Heart left ventricle (tissue), 16 donors: Measurements from ENCODE around the gene PSTPIP1. TPM values are rescaled to one million over a fixed set of nuclear protein-coding genes. Genes with fewer than 3 reads are reported as not detected.

Experiments used
- ATAC-seq, 4 donors: fragments of 200-7000 bp; cut with Tn5 transposase; one replicate each; pipeline ENCODE4 v1.9.1; 2020 to 2022; ENCODE audit warnings: moderate library complexity in 4 of 4, mild to moderate bottlenecking in 3 of 4, moderate number of reproducible peaks in 1 of 4
- DNase-seq, 5 donors: peaks; one replicate each; pipeline ENCODE4 v3.0.0-alpha.2; 2020
- H3K27ac ChIP-seq, 12 donors: fragments of 200-600 bp; sonication (generic) in 4 of 12; one replicate each; pipeline versions ENCODE4 v1.5.0 to v1.8.0; 2016 to 2022; ENCODE audit warnings: mild to moderate bottlenecking in 2 of 12
- H3K27me3 ChIP-seq, 9 donors: fragments of 200-600 bp; sonication (generic) in 2 of 9; one replicate each; pipeline versions ENCODE4 v1.5.1 to v1.8.0; 2016 to 2022; ENCODE audit warnings: mild to moderate bottlenecking in 3 of 9
- H3K36me3 ChIP-seq, 9 donors: fragments of 200-600 bp; sonication (generic) in 2 of 9; one replicate each; pipeline versions ENCODE4 v1.5.0 to v1.8.0; 2018 to 2022; ENCODE audit warnings: mild to moderate bottlenecking in 2 of 9
- H3K4me1 ChIP-seq, 12 donors: fragments of 200-600 bp; sonication (generic) in 4 of 12; one replicate each; pipeline versions ENCODE4 v1.5.0 to v1.8.0; 2016 to 2022; ENCODE audit warnings: mild to moderate bottlenecking in 3 of 12
- H3K4me3 ChIP-seq, 12 donors: fragments of 200-600 bp; sonication (generic) in 4 of 12; one replicate each; pipeline versions ENCODE4 v1.5.0 to v1.8.0; 2017 to 2022; ENCODE audit warnings: mild to moderate bottlenecking in 9 of 12, moderate library complexity in 4 of 12
- H3K9me3 ChIP-seq, 12 donors: fragments of 200-600 bp; sonication (generic) in 4 of 12; one replicate each; pipeline versions ENCODE4 v1.5.0 to v1.8.0; 2016 to 2022; ENCODE audit warnings: mild to moderate bottlenecking in 1 of 12
- POLR2A ChIP-seq, 2 donors: fragments of 450-650 bp; IDR thresholded peaks; one replicate each; pipeline ENCODE4 v1.6.1; 2017; ENCODE audit warnings: antibody characterized with exemption in 2 of 2, mild to moderate bottlenecking in 2 of 2, moderate library complexity in 2 of 2
- WGBS, 4 donors: extraction: QIAGEN DNeasy Blood & Tissue Kit in 2 of 4; methylation state at CpG; one replicate each; pipeline versions ENCODE4 v1.1.5 to v1.1.7; 2013 to 2018; 5-methylcytosine and 5-hydroxymethylcytosine counted together
- intact Hi-C, 10 donors: fragments of 100-400 bp; cut with DNase I; formaldehyde crosslinking; loops; one replicate each; pipeline versions ENCODE4 v1.11.1 to v1.14.2; 2022
- polyA plus RNA-seq, 2 donors: library from polyadenylated mRNA; stranded (reverse); fragments of 200-250 nt; gene quantifications; one replicate each; pipeline ENCODE4 v1.2.3, GENCODE V29; 2013
- total RNA-seq, 9 donors: library from RNA; depleted of rRNA in 2 of 9; stranded (reverse); fragments of >200 nt in 2 of 9; fragmentation: NEBNext Ultra II Directional in 3 of 9; extraction: Animal tissue kit (Norgen Biotek cat#: 25700) in 3 of 9; gene quantifications; one replicate each; pipeline versions ENCODE4 v1.1.0 to v1.2.4, GENCODE V29; 2016 to 2023
- TF ChIP-seq, protein P1 (sequence below), 12 donors: fragments of 200-600 bp; sonication (generic) in 4 of 12; IDR thresholded peaks; one replicate each; pipeline versions ENCODE4 v1.5.0 to v1.8.0; 2018 to 2022; ENCODE audit warnings: antibody characterized with exemption in 12 of 12, mild to moderate bottlenecking in 5 of 12
- donor health status: ischemic (EF 13 %, LVEDD 7.1; RV severe dilation, severe dysfunction).
- donor health status: healthy with polysubstance abuse.
- donor health status: DM: no; HTN: yes; CAD: no.
- donor health status: DM: no; HTN: no; CAD: no.
- donor health status: ischemic (EF 25% LVEDD 6.9; RV normal size, moderate dysfunction).
- donor health status: ischemic (EF 25% LVEDD 5.7; RV mildly dilated, moderate dysfunction).
- donor health status: healthy.
- donor health status: DM: yes; HTN: yes; CAD: no.
- donor health status: ischemic (EF 35%, LVEDD 5.7; RV mildly dilated, moderate dysfunction).
- donor health status: nonischemic (EF 11% LVEDD 7.7; RV severe dilation, severe dysfunction).
- donor health status: DM: yes; HTN: yes; CAD: no.
- donor health status: PGD.
- donor health status: ischemic (EF 29% LVEDD 5.4; RV normal size, mild dysfunction).
- donor health status: nonischemic (EF 23%, LVEDD 6.1; RV moderate dilation, normal function).

The PSTPIP1 gene
- total and polyA plus RNA-seq, 11 donors = 1.3 to 17.2 (median 2.9) TPM

DNA sequence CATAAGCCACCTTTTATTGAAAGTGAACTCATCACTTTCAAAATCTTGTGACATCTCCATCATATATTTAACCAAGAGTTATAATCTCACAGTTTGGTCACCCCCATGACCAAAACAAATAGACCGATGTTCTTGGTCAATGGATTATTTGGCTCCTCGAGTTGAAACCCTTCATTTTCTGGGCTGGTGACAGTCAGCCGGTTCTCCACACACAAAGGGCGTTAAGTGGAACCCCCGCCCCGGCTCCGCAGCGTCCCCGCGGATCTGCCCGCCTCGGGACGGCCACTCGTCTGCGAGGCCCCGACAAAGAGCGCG is 75.2 kb downstream of the PSTPIP1 start:
- intact Hi-C loops = no loop called here
- no peaks in the 10 kb centered on the region for H3K9me3 ChIP-seq
- peak overlapping the region; percentile 26 to 96 (median 90) for H3K27ac ChIP-seq
- H3K4me3 ChIP-seq = peak overlapping the region; percentile 60 to 95 (median 78)
- 0 to 1% (median 0%) methylated on average over 10 to 18 of the region's 18 CpGs for WGBS, 4 donors
- ATAC-seq = no peak
- TF ChIP-seq, protein P1, sequence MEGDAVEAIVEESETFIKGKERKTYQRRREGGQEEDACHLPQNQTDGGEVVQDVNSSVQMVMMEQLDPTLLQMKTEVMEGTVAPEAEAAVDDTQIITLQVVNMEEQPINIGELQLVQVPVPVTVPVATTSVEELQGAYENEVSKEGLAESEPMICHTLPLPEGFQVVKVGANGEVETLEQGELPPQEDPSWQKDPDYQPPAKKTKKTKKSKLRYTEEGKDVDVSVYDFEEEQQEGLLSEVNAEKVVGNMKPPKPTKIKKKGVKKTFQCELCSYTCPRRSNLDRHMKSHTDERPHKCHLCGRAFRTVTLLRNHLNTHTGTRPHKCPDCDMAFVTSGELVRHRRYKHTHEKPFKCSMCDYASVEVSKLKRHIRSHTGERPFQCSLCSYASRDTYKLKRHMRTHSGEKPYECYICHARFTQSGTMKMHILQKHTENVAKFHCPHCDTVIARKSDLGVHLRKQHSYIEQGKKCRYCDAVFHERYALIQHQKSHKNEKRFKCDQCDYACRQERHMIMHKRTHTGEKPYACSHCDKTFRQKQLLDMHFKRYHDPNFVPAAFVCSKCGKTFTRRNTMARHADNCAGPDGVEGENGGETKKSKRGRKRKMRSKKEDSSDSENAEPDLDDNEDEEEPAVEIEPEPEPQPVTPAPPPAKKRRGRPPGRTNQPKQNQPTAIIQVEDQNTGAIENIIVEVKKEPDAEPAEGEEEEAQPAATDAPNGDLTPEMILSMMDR (IDR thresholded peaks at IDR 0.05) = no peak
- TF ChIP-seq POLR2A (IDR thresholded peaks at IDR 0.05) = no peak
- H3K36me3 ChIP-seq = no peaks in the 10 kb centered on the region
- no peaks in the 10 kb centered on the region for H3K27me3 ChIP-seq
- DNase-seq = no peak
- peaks cover 0 to 48% (median 29%) of the 10 kb centered on the region in 12 donors for H3K4me1 ChIP-seq

DNA sequence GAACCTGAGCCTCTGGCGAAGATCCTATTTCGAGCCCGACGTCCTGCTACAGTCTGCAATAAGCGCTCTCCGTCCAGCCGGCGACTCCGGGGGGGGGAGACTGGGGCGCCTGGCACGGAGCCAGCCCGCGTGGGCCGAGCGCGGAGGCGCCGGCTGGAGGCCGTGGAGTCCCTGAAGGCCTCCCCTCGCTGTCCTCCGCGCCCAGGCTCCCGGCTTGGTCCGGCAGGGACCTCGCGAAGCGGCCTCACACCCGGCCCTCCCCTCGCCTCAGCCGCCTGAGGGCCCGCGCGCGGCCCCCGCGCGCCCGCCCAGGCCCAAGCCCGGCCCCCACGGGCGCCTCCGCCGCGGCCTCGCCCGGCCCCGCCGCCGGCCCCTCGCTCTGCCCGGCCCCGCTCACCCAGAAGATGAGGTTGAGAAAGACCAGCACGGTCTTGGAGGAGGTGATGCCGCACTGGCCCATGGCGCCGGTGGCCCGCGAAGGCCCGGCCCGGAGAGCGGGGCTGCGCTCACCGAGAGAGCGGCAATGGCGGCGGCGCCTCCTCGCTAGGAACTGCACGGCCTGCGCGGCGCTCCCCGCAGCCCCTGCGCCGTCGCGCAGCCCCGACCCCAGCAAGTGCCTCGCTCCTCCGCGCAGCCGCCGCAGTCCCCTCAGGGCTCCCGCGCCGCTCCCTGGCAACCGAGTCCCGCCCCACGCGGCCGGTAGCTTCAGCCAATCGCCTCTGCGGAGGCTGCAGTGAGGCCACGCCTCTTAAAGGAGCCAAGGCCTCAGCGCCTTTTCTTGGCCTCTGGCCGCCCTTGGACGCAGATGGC is 75.8 kb downstream of the PSTPIP1 start, which contains the start of gene TSPAN3:
Gene TSPAN3, minus strand, starts transcription at position 615 of the 810 bp plus-strand sequence. Its CDS starts 155 bp downstream, at position 460.
- no peaks in the 10 kb centered on the region for H3K27me3 ChIP-seq
- TF ChIP-seq, protein P1 (IDR thresholded peaks at IDR 0.05) = no peak
- TF ChIP-seq POLR2A (IDR thresholded peaks at IDR 0.05) = peak; percentile 43 to 91
- intact Hi-C loops = no loop called here
- no peaks in the 10 kb centered on the region for H3K9me3 ChIP-seq
- H3K36me3 ChIP-seq = no peaks in the 10 kb centered on the region
- 0 to 1% (median 1%) methylated on average over 22 to 97 of the region's 97 CpGs for WGBS, 4 donors
- DNase-seq = peak; percentile 94 to 97 (median 95)
- peak within 1 kb of the TSS; percentile 26 to 96 (median 90) for H3K27ac ChIP-seq
- peak within 1 kb of the TSS; percentile 60 to 95 (median 78) for H3K4me3 ChIP-seq
- ATAC-seq = peak; percentile 97 to 98 (median 98)
- H3K4me1 ChIP-seq = peaks cover 0 to 43% (median 29%) of the 10 kb centered on the region in 12 donors

DNA sequence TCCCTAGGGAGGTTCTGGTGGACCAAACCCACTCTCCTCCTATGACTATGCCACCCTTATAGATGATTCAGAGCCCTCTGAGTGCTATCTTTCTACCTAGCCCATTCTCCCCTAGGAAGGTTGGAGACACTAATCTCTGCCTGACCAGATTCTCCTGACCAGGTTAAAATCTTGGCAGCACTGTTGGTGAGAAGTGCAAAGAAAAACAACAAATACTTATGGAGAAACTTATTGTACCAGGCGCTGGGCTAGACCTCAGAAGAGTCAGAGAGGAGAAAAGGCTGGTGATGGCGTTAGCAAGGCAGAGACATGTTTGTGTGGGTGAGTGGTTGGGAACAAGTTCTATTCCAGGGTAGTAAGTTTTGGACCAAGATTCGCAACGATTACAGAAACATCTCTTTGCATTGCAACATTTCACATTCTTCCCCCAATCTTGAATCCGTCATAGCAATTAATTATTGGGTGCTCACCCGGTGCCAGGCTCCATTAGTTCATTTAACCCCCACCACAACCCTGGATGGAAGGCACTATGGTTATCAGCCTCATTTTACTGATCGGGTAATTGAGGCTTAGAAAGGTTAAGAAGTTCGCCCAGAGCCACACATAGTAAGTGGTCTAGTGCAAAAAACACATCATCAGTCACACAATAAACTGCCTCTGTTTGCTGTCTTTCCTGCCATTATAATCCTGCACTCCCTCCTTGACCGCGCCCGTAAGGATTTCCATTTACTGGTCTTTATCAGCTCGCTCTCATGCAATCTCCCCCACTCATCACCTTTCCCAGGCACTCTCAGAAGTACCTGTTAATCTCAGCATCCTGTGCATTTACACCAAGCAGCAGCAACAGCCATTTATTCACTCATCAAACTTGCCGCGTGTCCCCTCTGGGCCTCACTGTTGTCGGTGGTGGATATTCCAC is 76.6 kb downstream of the PSTPIP1 start:
- Histone ChIP-seq H3K27ac (peak overlapping the region in 11 of 12 donors; percentile 69 to 96 (median 90)), H3K4me3 (peak overlapping the region in 11 of 12 donors; percentile 60 to 95 (median 79)), H3K36me3 (no peaks in the 10 kb centered on the region), H3K27me3 (no peaks in the 10 kb centered on the region), H3K9me3 (no peaks in the 10 kb centered on the region), H3K4me1 (peaks cover 0 to 41% (median 29%) of the 10 kb centered on the region in 12 donors)
- DNase-seq (no peak), ATAC-seq (no peak)
- intact Hi-C loops = no loop called here
- no peak for TF ChIP-seq POLR2A (IDR thresholded peaks at IDR 0.05)
- TF ChIP-seq, protein P1 (IDR thresholded peaks at IDR 0.05) = no peak
- WGBS, 4 donors = 76 to 80% (median 77%) methylated on average over 15 of the region's 15 CpGs

DNA sequence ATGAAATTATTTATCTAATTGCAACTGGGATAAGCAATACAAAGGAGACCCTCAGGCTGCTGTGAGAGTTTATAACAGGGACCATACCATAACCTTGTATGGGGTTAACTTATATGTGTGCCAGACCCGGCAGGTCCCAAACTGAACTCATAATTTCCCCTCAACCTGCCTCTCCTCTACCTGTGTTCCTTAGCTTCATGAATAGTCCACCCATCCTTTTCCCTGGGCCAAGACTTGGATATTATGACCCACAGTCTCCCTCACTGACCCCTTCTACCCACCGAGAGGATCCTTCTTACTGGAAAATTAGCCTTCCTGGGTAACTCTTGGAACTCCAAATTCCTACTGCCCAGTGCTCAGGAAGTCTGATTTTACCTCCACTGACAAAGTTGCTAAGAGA is 79.4 kb downstream of the PSTPIP1 start:
- 75 to 92% (median 76%) methylated on average over 2 of the region's 2 CpGs for WGBS, 4 donors
- intact Hi-C loops = no loop called here
- no peaks in the 10 kb centered on the region for H3K36me3 ChIP-seq
- H3K4me3 ChIP-seq = no peak overlapping the region
- DNase-seq (no peak), ATAC-seq (no peak)
- peaks cover 0 to 14% (median 9%) of the 10 kb centered on the region in 12 donors for H3K4me1 ChIP-seq
- no peaks in the 10 kb centered on the region for H3K27me3 ChIP-seq
- H3K27ac ChIP-seq = no peak overlapping the region
- TF ChIP-seq, protein P1 (IDR thresholded peaks at IDR 0.05) = no peak
- TF ChIP-seq POLR2A (IDR thresholded peaks at IDR 0.05) = no peak
- no peaks in the 10 kb centered on the region for H3K9me3 ChIP-seq
